ENCODE data around the gene DHRSX. TPM values are rescaled to one million over a fixed set of nuclear protein-coding genes. Genes with fewer than 3 reads are reported as not detected.
A peak's percentile ranks its signal among the peaks of the same experiment; 100 is the strongest.

The DHRSX gene
- total and polyA plus RNA-seq, 2 donors from 2014 or later = 26.4 to 30.0 TPM

GRCh38 chrX:2317527-2318055 is 183.2 kb downstream of the DHRSX start:
- intact Hi-C loops (cut with DNase I) = no loop called here
- Histone ChIP-seq H3K27me3 (ENCODE audit: control insufficient read depth, insufficient read depth, low read length) (no peaks in the 10 kb centered on the region), H3K36me3 (ENCODE audit: control insufficient read depth in 2 of 3, insufficient read depth in 3 of 3, low read length in 3 of 3) (no peaks in the 10 kb centered on the region), H3K4me1 (ENCODE audit: control insufficient read depth in 2 of 3, insufficient read depth in 2 of 3, low read depth in 1 of 3, low read length in 3 of 3) (peaks cover 0 to 8% (median 3%) of the 10 kb centered on the region in 3 donors), H3K27ac (ENCODE audit: low read depth in 2 of 2, low read length in 2 of 2) (no peak overlapping the region), H3K4me3 (ENCODE audit: low read length in 3 of 3) (no peak overlapping the region), H3K9me3 (ENCODE audit: control insufficient read depth in 2 of 3, insufficient read depth in 1 of 3, low read length in 3 of 3) (no peaks in the 10 kb centered on the region), H3K9ac (ENCODE audit: low read length in 3 of 3) (no peak overlapping the region)
- DNase-seq (no peak), FAIRE-seq (no peak)
- TF ChIP-seq CTCF (IDR thresholded peaks at IDR 0.05; ENCODE audit: borderline replicate concordance, extremely low read depth, insufficient read depth) = no peak

DNA sequence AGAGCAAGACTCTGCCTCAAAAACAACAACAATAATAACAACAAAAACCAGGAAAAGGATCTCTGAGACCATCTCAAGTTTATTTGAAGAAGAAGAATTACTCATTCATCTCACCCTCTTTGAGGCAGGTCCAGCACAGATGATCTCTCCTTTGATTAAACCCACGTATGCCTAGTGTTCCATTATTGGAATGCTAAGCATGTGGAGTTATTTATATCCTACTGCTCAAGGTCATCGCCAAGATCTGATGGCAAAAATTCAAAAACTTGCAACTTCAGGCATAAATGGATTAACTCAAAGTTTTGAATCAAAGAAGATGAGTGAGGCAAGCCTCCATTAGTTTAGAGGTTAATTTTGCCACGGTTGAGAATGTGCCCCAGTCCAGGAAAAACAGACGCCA is 184.2 kb downstream of the DHRSX start:
- Histone ChIP-seq H3K27me3 (ENCODE audit: control insufficient read depth, insufficient read depth, low read length) (no peaks in the 10 kb centered on the region), H3K4me1 (ENCODE audit: control insufficient read depth in 2 of 3, insufficient read depth in 2 of 3, low read depth in 1 of 3, low read length in 3 of 3) (peaks cover 0 to 8% (median 3%) of the 10 kb centered on the region in 3 donors), H3K4me3 (ENCODE audit: low read length in 3 of 3) (no peak overlapping the region), H3K9me3 (ENCODE audit: control insufficient read depth in 2 of 3, insufficient read depth in 1 of 3, low read length in 3 of 3) (no peaks in the 10 kb centered on the region), H3K27ac (ENCODE audit: low read depth in 2 of 2, low read length in 2 of 2) (no peak overlapping the region), H3K36me3 (ENCODE audit: control insufficient read depth in 2 of 3, insufficient read depth in 3 of 3, low read length in 3 of 3) (no peaks in the 10 kb centered on the region), H3K9ac (ENCODE audit: low read length in 3 of 3) (no peak overlapping the region)
- intact Hi-C loops (cut with DNase I) = no loop called here
- FAIRE-seq (no peak), DNase-seq (no peak)
- TF ChIP-seq CTCF (IDR thresholded peaks at IDR 0.05; ENCODE audit: borderline replicate concordance, extremely low read depth, insufficient read depth) = no peak

- no peak for TF ChIP-seq CTCF (IDR thresholded peaks at IDR 0.05; ENCODE audit: borderline replicate concordance, extremely low read depth, insufficient read depth)
- H3K27me3 ChIP-seq (ENCODE audit: control insufficient read depth, insufficient read depth, low read length) = no peaks in the 10 kb centered on the region
- DNase-seq = no peak
- peaks cover 0 to 3% (median under 1%) of the 10 kb centered on the region in 3 donors for H3K4me1 ChIP-seq (ENCODE audit: control insufficient read depth in 2 of 3, insufficient read depth in 2 of 3, low read depth in 1 of 3, low read length in 3 of 3)
- peak overlapping the region in 1 of 2 donors; percentile 18 for H3K27ac ChIP-seq (ENCODE audit: low read depth in 2 of 2, low read length in 2 of 2)
- H3K4me3 ChIP-seq (ENCODE audit: low read length in 3 of 3) = no peak overlapping the region
- no peaks in the 10 kb centered on the region for H3K9me3 ChIP-seq (ENCODE audit: control insufficient read depth in 2 of 3, insufficient read depth in 1 of 3, low read length in 3 of 3)
- no peaks in the 10 kb centered on the region for H3K36me3 ChIP-seq (ENCODE audit: control insufficient read depth in 2 of 3, insufficient read depth in 3 of 3, low read length in 3 of 3)
- FAIRE-seq = no peak
- intact Hi-C loops (cut with DNase I) = no loop called here
- H3K9ac ChIP-seq (ENCODE audit: low read length in 3 of 3) = no peak overlapping the region
Observed at GRCh38 chrX:2315434-2315833, 185.3 kb downstream of the DHRSX start.
